Left renal pelvis (tissue), 4 donors: ENCODE results near the gene TACSTD2. TPM values are rescaled to one million over a fixed set of nuclear protein-coding genes. Genes with fewer than 3 reads are reported as not detected.
A peak's percentile ranks its signal among the peaks of the same experiment; 100 is the strongest.
"Not testable (repeated sequence)": the region's sequence is repeated elsewhere in the genome, so short reads cannot be mapped to it uniquely, and the experiment has no call there.

Experiments
- DNase-seq, 4 donors: peaks; one replicate each; pipeline ENCODE4 v3.0.0-alpha.2; 2013; ENCODE audit warnings: low read depth in 4 of 4, low spot score in 3 of 4
- polyA plus RNA-seq, 4 donors: library from polyadenylated mRNA; unstranded; fragments of 120-200 nt; gene quantifications; one replicate each; pipeline ENCODE4 v1.2.1, GENCODE V29; 2013; ENCODE audit not compliant: insufficient read length in 4 of 4

TACSTD2 gene, protein sequence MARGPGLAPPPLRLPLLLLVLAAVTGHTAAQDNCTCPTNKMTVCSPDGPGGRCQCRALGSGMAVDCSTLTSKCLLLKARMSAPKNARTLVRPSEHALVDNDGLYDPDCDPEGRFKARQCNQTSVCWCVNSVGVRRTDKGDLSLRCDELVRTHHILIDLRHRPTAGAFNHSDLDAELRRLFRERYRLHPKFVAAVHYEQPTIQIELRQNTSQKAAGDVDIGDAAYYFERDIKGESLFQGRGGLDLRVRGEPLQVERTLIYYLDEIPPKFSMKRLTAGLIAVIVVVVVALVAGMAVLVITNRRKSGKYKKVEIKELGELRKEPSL
- 10 to 100 TPM in 3 of 4 donors, under 1 TPM in 1; 0.74 to 58.5 (median 39.5) TPM for polyA plus RNA-seq

DNA sequence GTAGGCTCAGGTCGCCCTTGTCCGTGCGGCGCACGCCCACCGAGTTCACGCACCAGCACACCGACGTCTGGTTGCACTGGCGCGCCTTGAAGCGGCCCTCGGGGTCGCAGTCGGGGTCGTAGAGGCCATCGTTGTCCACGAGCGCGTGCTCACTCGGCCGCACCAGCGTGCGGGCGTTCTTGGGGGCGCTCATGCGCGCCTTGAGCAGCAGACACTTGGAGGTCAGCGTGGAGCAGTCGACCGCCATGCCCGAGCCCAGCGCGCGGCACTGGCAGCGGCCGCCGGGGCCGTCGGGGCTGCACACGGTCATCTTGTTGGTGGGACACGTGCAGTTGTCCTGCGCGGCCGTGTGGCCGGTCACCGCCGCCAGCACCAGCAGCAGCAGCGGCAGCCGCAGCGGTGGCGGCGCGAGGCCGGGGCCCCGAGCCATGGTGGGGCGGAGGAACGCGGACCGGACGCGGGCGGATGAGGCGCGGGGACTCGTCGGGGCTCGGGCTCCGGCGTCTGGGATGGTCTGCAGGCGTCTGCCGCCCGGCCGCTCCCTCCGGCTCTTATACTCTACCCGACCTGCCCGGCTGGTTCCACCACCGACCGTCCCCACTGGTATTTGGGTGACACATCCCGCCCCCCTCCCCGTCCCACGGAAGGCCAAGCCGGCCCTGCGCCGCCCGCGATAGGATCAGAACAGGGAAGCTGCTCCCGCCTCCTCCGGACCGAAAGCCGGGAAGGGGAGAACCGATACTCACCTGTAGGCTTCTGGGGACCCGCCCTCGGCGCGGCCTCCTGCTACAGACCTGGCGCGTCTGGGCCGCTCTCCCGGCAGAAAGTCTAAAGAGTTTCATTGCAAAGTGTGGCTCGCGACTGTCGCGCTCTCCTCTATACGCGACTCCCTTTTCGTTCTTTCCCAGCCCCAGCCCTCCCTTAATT, at the start of gene TACSTD2:
TSS of gene TACSTD2 (minus strand) at position 526 of the 927 bp plus-strand sequence. CDS start at position 430, 96 bp downstream.
- no peak for DNase-seq

DNA sequence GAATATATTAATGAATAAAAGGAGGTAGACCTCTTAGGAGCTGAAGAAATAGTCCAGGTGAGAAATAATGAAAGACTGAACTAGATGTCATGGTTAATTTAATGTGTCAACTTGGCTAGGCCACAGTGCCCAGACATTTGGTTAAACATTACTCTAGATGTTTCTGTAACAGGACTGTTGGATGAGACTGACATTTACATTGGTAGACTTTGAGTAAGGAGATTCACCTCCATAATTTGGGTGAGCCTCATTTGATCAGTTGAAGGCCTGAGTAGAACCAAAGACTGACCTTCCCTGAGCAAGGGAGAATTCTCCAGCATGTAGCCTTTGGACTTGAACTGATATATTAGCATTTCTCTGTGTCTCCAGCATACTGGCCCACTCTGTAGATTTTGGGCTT, 49.2 kb upstream of the TACSTD2 start:
- no peak for DNase-seq

DNA sequence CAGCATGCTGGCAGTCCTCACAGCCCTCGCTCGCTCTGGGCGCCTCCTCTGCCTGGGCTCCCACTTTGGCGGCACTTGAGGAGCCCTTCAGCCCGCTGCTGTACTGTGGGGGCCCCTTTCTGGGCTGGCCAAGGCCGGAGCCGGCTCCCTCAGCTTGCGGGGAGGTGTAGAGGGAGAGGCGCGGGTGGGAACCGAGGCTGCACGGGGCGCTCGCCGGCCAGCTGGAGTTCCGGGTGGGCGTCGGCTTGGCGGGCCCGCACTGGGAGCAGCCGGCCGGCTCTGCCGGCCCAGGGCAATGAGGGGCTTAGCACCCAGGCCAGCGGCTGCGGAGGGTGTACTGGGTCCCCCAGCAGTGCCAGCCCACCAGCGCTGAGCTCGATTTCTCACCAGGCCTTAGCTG, 46.2 kb upstream of the TACSTD2 start:
- not testable (repeated sequence) for DNase-seq

DNA sequence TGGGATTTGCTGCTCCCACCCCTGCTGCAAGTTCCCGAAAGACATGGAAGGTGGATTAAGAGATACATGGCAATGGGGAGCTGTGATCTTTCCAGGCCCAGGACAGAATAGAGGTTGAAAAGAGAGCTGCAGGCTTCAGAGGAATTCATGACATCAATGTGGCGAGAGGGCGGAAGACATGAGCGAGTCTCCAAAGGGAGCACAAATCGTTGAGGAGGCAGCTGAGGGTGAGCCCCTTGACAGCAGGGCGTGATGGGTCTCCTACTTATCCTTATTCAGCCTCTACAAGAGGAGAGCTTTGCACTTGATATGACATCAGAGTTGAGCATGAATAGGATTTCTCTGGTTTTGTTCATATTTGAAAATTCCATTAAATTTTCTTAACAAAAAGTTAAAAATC, 45.5 kb upstream of the TACSTD2 start:
- DNase-seq: no peak

DNA sequence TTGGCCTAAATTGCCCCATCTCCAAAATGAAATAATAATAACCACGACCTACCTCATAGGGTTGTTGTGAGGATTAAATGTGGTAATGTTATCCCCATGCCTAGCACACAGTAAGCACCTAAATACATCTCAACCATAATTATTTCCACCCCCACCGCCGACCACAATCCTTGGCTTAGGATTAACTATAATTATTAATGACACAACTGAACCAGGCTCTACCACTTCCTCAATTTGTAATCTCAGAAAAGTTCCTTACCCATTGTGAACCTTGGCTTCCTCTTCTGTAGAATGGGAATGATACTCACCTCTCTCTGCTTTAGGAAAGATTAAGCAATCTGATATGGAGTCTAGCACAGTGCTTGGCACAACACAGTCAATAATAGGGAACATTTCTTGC, 44.3 kb upstream of the TACSTD2 start:
- no peak for DNase-seq

DNA sequence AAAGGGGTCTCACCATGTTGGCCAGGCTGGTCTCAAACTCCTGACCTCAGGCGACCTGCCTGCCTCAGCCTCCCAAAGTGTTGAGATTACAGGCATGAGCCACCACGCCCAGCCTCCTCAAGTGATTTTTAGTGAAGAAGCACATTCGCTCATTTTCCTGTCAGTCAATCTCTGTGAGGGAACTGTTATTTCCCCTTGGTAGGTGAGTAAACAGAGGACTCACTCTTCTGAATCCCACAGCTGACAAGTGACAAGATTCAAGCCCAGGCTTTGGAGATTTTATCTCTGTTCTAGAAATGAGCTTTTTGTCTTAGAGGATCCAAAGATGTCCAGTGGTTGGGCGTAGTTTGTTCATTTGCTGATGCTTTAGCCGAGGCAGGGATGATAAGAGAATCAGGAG, 43.9 kb upstream of the TACSTD2 start:
- no peak for DNase-seq

DNA sequence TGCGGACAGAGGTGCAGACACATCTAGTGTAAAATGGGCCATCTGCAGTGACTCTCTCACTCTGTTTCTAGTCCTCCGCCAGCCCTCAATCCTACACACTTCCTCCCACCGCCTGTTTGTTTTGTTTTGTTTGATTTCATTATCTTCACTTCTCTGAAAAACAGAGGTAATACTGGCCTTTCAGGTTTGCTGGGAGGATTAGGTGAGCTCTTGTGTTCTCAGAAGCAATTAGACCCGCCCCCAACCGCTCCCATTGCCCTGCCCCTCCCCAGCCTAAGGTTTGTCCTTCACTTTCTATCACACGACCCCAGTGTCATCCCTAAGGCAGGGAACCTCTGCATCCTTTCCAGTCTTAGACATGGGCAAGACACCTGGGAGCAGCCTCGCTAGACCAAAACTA, 43.2 kb upstream of the TACSTD2 start:
- DNase-seq: no peak

DNA sequence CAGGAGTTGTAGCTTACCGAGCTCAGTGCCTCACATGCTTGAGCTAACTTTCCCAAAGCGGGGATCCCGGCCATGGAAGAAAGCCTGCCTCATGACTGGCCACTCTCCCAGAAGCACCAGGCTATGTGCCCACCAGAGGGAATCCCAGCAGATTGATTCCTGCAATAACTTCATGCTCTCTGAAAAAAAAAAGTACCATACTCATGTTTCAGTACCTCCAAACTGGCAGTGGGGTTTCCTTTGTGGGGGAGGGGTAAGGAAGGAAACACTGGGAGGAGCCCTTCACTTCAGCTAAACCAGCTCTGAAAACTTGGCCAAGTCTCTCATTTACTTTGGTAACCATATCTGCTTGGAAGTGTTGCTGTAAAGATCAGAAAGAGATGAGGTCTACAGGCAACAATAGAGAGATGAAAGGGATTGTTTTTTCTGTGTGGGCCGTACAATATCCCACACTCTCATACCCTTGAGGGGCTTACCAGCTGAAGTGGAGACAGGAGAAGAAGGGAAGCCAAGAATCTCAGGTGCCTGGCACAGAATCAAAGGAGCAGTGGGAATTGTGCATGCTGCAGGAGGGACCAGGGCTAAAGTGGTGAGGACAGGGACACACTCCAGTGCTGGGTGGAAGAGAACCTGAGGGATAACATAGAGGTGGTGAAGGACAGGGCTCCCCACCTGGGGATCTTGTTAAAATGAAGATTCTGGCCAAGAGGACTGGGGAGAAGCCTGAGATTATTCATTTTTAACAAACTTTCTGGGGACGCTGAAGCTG, 42.4 kb upstream of the TACSTD2 start:
- peak in 1 of 4 donors; percentile 5 for DNase-seq

DNA sequence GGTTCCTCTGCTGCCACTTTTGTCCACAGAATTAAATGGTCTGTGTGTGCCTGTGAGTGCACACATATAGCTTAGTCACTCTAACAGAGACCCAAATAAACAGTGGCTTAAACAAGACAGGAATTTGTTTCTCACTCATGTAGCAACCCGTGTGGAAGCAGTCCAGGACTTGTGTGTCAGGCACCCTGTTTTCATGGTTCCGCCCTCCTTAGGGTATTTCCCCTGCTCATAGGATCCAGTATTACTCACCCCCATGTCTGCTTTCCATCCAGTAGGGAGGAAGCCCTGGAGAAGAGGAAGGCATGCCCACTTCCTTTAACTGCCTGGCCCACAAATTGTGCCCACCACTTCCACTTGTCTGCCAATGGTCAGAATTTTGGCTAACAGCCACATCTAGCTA, 41.3 kb upstream of the TACSTD2 start:
- DNase-seq: no peak

DNA sequence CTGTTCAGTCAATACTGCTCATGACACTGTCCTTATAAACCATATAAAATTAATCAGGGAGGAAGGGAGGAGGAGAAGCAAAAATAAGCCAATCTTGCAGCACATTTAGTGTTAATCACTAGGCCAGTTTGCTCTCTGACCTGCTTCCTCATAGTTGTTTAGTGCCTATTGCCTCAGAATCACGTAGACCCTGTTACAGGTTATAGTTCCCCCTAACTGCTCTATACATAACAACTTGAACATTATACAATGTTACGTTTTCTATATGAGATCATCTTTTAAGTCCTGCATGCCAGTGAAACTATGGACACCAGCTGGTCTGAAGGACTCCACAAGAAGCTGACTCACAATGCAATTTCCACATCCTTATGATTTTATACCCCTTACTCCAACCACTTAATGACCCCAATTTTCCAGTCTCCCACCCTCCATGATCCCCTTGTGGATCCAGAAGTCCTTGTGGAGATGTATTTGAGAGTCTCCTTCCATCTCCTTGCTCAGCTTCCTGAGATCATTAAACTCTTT, 34.9 kb upstream of the TACSTD2 start:
- no peak for DNase-seq

DNA sequence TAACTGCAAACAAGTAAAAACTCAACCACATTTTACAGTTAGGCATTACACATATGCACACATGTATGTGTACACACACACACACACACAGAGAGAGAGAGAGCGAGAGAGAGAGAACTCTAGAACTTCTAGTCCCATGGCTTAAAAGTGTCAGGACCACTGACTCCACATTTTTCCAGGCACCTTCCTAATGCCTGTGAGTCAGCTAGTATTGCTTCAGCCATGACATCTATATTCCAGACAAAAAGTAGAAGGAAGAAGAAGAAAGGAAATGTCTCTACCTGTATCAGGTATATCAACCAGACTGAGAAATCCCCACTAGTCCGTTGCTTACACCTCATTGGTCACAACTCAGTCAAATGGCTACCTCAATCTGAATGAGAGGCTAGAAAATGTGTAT, 31.9 kb upstream of the TACSTD2 start:
- DNase-seq: no peak

DNA sequence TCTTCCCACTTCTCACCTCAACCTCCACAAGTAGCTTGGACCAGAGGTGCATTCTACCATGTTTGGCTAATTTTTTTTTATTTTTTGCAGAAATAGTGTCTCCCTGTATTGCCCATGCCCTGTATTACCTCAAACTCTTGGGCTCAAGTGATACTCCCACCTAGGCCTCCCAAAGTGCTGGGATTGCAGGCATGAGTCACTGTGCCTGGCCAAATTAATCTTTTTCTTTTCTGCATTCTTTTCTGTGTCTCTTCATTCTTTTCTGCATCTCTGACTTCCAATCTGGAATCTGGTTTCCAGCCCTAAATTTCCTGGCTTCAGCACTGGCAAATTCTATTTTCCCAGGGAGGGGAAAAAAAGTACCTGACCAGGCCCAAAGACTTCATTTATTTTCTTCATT, 31.2 kb upstream of the TACSTD2 start:
- no peak for DNase-seq

DNA sequence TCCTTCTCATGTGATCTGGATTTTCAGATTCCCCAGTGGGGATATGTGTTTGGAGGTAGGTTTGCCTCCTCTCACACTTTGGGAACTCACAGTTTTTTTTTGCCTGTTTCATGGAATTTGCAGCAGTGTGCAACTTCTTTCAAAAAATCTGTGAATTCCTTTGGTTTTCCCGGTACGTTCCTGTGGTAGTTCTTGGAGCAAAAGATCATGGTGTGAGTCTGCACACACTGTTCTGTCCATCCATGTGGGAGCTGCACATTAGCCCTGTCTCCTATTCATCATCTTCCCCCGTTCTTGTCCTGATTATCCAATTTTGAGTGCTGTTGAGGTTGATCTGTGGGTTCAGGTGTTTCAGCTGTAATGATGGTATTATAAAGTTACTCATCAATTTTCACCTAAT, 30.3 kb upstream of the TACSTD2 start:
- DNase-seq: no peak

DNA sequence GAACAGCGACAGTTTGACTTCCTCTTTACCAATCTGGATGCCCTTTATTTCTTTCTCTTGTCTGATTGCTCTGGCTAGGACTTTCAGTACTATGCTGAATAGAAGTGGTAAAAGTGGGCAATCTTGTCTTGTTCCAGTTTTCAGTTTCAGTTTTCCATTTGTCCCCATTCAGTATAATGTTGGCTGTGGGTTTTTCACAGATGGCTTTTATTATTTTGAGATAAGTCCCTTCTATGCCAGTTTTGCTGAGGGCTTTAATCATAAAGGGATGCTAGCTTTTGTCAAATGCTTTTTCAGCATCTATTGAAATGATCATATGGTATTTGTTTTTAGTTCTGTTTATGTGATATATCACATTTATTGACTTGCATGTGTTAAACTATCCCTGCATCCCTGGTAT, 24.9 kb upstream of the TACSTD2 start:
- DNase-seq: not testable (repeated sequence)

DNA sequence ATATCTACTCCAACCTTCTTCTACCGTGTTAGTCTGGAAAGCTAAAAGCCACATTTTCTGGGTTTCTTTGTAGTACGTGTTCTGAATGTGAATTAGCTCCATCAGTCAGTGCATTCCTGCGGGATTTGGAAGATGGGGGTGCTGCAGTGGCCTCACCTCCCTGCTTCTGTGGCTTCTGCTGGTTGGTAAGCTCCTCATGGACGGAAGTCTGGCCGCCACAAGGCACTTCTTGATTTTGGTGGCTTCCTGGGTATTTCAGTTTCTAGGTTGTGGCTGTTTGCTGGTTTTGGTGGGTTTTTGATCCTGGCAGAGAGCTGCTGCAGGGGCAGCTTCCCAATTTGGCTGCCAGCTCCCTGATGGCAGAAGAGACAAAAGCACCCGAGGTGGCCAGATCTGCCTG, 20.9 kb upstream of the TACSTD2 start:
- no peak for DNase-seq

DNA sequence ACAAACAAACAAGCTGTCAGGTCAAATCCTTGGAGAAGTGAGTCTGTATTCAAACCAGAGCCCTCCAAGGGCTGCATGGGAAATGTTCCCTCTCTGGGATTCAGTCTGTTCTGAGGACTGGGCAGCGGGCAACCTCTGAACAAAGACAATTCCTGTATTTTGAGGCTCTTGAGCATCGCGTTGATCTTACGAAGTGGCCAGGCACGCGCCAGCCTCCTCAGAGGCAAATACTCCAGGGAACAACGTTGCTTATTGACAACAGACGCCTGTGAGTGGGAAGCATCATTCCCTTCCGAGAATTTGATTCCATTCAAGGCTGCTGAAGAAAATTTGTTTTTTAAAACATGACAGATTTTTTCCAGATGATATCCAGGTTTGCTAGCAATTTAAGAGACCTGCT, 20.0 kb upstream of the TACSTD2 start:
- no peak for DNase-seq

DNA sequence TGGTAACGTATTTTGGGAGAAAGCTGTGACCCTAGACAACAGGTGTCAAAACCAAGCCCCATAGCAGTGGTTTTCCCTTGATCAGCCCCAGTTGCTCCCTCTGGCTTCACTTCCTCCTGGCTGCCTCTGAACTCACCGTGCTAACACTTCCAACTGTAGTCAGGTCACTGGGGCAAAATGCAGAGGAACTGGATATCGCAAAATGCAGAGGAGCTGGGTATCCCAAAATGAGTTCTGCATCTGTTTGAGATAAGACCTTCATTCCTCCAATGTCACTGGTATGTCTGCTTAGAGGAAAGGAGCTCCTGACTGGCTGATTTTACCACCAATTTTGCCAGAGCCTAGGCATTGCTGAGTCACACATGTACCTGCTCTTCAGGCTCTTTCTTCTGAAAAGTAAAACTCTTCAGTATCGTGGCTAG, 19.6 kb upstream of the TACSTD2 start:
- DNase-seq: no peak

DNA sequence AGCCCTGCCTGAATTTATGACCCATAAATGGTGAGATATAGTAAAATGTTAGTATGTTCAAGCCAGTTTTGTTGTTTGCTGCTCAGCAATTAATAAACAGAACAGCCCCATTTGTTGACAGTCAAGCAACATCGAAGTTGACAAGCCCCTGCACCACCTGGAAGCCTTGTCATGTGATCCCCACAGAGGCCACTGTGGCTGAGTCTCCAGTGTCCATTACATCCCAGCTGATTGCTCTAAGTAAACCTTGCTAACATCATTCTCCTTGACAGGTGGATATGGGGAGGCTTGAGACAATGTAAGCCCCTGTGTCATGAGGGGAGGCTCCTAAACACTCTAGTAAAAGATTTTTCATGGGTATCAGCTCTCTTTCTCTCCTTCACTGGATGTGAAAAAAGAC, 17.5 kb upstream of the TACSTD2 start:
- DNase-seq: no peak

DNA sequence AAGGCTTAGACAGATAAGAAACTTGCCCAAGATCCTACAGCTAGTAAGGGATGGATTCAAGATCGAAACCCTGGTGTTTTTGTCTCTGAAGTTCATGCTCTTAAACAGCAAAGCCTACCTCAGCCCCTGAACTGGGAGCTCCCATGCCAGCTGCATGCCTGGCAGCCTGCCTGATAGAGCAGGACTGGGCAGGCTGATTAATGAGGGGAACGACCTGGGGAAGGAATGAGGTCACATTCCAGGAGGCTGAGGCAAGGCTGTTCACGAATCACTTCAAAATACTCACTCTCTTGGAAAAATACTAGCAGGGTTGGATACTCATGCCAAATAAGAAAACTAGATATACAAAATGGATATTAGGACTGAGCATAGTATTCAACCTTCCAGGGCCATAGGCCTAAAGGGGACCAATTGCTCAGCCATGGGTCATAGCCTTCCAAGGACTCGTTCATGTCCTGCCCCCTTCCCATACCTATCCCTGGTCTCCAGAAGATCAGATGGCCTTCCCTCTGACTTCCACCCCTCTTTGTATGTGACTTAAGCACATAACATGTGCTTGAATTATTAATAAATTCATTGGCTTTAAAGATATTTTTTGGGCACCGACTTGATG, 15.6 kb upstream of the TACSTD2 start:
- DNase-seq: peak in 1 of 4 donors; percentile 81

DNA sequence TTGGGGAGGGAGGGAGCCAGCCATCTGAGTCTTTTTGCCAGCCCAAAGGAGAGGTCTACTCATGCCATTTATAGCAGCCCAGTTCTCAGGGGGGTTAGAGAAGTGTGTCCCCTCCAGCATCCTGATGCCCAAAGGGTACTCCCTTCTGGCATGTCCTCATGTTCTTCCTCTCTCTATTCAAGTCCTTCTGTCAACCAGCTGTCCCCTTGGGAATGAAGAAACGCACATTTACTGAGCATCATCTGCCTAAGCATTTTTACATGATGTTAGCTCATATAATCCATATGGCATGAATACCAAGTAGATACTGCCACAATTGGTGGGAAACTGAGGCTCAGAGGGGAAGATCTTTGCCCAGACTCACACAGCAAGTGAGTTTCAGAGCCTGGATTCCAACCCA, 14.8 kb upstream of the TACSTD2 start:
- no peak for DNase-seq
